Karpas-422 (cell line): ENCODE measurements around the gene SMIM3. TPM values are rescaled to one million over a fixed set of nuclear protein-coding genes. Genes with fewer than 3 reads are reported as not detected.
"Not testable (repeated sequence)": the region's sequence is repeated elsewhere in the genome, so short reads cannot be mapped to it uniquely, and the experiment has no call there.

ENCODE experiments used
- DNase-seq: peaks from one replicate; pipeline ENCODE4 v3.0.0-alpha.2; 2015
- H2AFZ ChIP-seq: fragments of 200-600 bp; sonication (generic); 2 replicates; pipeline ENCODE4 v1.6.1; 2014; ENCODE audit warnings: antibody characterized with exemption, low read length, mixed read lengths
- H3K27ac ChIP-seq: fragments of 200-600 bp; sonication (generic); 2 replicates; pipeline ENCODE4 v1.5.1; 2014; ENCODE audit warnings: mild to moderate bottlenecking, low read length, moderate library complexity
- H3K27me3 ChIP-seq: fragments of 200-600 bp; sonication (generic); 2 replicates; pipeline ENCODE4 v1.6.1; 2014; ENCODE audit warnings: low read length, mixed read lengths
- H3K36me3 ChIP-seq: fragments of 200-600 bp; sonication (generic); 2 replicates; pipeline ENCODE4 v1.6.1; 2014; ENCODE audit warnings: low read length, mixed read lengths; ENCODE audit not compliant: insufficient read depth
- H3K4me1 ChIP-seq: fragments of 200-600 bp; sonication (generic); 2 replicates; pipeline ENCODE4 v1.6.1; 2014; ENCODE audit warnings: mild to moderate bottlenecking, low read length, mixed read lengths
- H3K4me2 ChIP-seq: fragments of 200-600 bp; sonication (generic); 2 replicates; pipeline ENCODE4 v1.6.1; 2014; ENCODE audit warnings: low read length, low read depth, mild to moderate bottlenecking; ENCODE audit not compliant: poor library complexity, severe bottlenecking
- H3K4me3 ChIP-seq: fragments of 200-600 bp; sonication (generic); 2 replicates; pipeline ENCODE4 v1.5.1; 2014; ENCODE audit warnings: mild to moderate bottlenecking, antibody characterized with exemption, low read length, mixed read lengths
- H3K79me2 ChIP-seq: fragments of 200-600 bp; sonication (generic); 2 replicates; pipeline ENCODE4 v1.6.1; 2014; ENCODE audit warnings: mild to moderate bottlenecking, low read length, mixed read lengths
- H3K9ac ChIP-seq: fragments of 200-600 bp; sonication (generic); 2 replicates; pipeline ENCODE4 v1.6.0; 2014; ENCODE audit warnings: low read length
- H3K9me2 ChIP-seq: fragments of 200-600 bp; sonication (generic), shearing (Covaris generic); replicated peaks from 2 replicates; pipeline ENCODE4 v1.6.0; 2014; ENCODE audit warnings: mild to moderate bottlenecking, low read length, moderate library complexity; ENCODE audit not compliant: insufficient read depth
- H3K9me3 ChIP-seq: fragments of 300-700, 200-600 bp; sonication (generic); 2 replicates; pipeline ENCODE4 v1.6.1; 2014; ENCODE audit warnings: low read length, mixed read lengths
- H4K20me1 ChIP-seq: fragments of 200-600 bp; sonication (generic); 2 replicates; pipeline ENCODE4 v1.6.1; 2014; ENCODE audit warnings: mild to moderate bottlenecking, antibody characterized with exemption, low read length, low read depth; ENCODE audit not compliant: insufficient read depth
- total RNA-seq: library from RNA; depleted of rRNA; stranded (reverse); fragments of >200 nt; shearing (Covaris generic); gene quantifications from 2 replicates; pipeline ENCODE4 v1.2.3, GENCODE V29; 2014; ENCODE audit warnings: low replicate concordance

The SMIM3 gene
- total RNA-seq, 1 experiment from 2014 or later: not detected

DNA sequence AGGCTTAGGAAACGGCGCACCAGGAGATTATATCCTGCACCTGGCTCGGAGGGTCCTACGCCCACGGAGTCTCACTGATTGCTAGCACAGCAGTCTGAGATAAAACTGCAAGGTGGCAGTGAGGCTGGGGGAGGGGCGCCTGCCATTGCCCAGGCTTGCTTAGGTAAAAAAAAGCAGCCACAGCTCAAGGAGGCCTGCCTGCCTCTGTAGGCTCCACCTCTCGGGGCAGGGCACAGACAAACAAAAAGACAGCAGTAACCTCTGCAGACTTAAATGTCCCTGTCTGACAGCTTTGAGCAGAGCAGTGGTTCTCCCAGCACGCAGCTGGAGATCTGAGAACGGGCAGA, 35.4 kb upstream of the SMIM3 start:
- not testable (repeated sequence) for H3K4me3 ChIP-seq, DNase-seq, H2AFZ ChIP-seq, H3K27me3 ChIP-seq, H3K4me2 ChIP-seq, H3K9me2 ChIP-seq, H3K9me3 ChIP-seq, H4K20me1 ChIP-seq, H3K4me1 ChIP-seq, H3K9ac ChIP-seq, H3K27ac ChIP-seq
- Histone ChIP-seq H3K36me3 (peaks cover 25% of the 10 kb centered on the region), H3K79me2 (peaks cover 42% of the 10 kb centered on the region)

DNA sequence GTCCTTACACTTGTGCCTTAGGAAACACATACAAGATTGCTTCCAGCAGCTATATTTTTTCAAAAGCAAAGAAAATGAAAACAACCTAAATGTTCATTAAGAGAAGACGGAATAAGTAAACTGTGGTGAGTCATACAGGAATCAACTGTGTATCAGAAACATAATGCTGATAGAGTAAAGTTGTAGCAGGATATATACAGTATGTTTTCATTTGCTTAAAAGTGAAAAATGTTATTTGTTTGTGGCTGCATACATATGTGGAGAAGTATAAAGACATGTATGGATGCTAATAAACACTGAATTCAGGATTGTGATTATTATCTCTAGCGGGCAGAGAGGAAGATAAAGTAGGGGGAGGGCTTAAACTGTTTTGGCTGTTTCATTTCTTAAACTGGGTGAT, 28.1 kb upstream of the SMIM3 start:
- Histone ChIP-seq H3K9me3 (no peaks in the 10 kb centered on the region), H3K9ac (no peak overlapping the region), H2AFZ (no peak overlapping the region), H3K27me3 (no peaks in the 10 kb centered on the region), H4K20me1 (no peaks in the 10 kb centered on the region), H3K79me2 (peaks cover 61% of the 10 kb centered on the region), H3K9me2 (no peaks in the 10 kb centered on the region), H3K36me3 (peaks cover 54% of the 10 kb centered on the region), H3K4me1 (no peaks in the 10 kb centered on the region), H3K4me3 (no peak overlapping the region), H3K4me2 (no peak overlapping the region), H3K27ac (no peak overlapping the region)
- no peak for DNase-seq

DNA sequence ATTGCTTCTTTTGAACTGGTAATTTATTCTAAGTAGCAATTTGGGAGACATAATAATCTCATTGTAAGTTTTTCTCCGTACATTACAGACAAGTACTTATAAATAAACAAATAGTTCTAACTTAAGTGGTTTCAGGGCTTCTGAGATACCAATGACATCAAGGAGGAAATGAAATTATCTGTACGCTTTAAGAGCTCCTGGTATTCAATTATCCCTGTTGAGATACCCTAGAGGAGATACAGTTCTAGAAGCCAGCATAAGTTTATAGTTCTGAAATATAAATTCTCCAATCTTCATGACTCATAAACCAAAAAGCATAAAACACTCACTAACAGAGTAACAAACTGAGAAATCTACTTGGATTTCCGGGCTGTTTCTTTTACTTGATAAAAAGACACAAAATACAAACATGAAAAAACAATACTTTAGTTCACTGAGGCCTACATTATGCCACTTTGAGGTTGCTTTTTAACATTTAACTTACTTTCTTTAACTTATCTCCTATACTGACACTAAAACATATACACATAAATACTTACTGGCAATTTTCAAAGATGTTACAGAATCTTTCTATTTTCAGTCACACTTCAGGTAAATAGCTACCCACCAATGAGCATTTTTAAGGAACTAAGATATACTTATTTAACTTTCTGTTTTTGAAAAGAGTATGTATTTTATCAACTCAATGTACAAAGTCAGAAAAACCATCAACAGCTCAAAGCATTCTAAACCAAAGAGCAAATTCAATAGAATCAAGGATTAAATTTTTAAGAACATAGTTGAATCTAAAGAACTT, 27.3 kb upstream of the SMIM3 start:
- H3K36me3 ChIP-seq: peaks cover 59% of the 10 kb centered on the region
- H3K9me2 ChIP-seq: no peaks in the 10 kb centered on the region
- H3K4me2 ChIP-seq: no peak overlapping the region
- H3K9me3 ChIP-seq: no peaks in the 10 kb centered on the region
- no peak overlapping the region for H2AFZ ChIP-seq
- DNase-seq: no peak
- no peaks in the 10 kb centered on the region for H3K4me1 ChIP-seq
- H3K79me2 ChIP-seq: peaks cover 68% of the 10 kb centered on the region
- H4K20me1 ChIP-seq: no peaks in the 10 kb centered on the region
- no peak overlapping the region for H3K9ac ChIP-seq
- no peaks in the 10 kb centered on the region for H3K27me3 ChIP-seq
- no peak overlapping the region for H3K4me3 ChIP-seq
- H3K27ac ChIP-seq: no peak overlapping the region

DNA sequence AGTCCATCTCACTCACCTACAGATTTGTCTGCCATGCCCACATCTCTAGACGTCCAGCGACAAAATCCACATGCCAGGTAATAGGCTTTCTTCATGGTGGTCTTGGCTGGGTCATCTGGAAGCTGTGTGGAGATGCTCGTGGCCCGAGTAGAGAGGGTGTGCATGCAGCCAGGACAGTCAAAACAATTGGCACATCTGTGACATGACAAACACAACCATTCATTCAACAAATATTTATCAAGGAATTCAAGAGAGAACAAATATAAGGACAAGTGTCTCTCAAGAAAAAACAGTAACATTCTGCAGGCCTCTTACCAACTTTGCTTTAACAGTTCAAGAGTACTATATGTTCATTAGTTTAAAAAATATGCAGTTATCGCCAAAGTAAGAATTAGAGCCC, 25.1 kb upstream of the SMIM3 start:
- no peaks in the 10 kb centered on the region for H3K9me3 ChIP-seq
- peaks cover 88% of the 10 kb centered on the region for H3K79me2 ChIP-seq
- H3K9ac ChIP-seq: no peak overlapping the region
- H3K9me2 ChIP-seq: no peaks in the 10 kb centered on the region
- no peak overlapping the region for H3K4me2 ChIP-seq
- no peak for DNase-seq
- no peaks in the 10 kb centered on the region for H4K20me1 ChIP-seq
- H3K4me1 ChIP-seq: peaks cover 12% of the 10 kb centered on the region
- H3K4me3 ChIP-seq: no peak overlapping the region
- H3K36me3 ChIP-seq: peaks cover 62% of the 10 kb centered on the region
- no peak overlapping the region for H3K27ac ChIP-seq
- no peak overlapping the region for H2AFZ ChIP-seq
- H3K27me3 ChIP-seq: no peaks in the 10 kb centered on the region

DNA sequence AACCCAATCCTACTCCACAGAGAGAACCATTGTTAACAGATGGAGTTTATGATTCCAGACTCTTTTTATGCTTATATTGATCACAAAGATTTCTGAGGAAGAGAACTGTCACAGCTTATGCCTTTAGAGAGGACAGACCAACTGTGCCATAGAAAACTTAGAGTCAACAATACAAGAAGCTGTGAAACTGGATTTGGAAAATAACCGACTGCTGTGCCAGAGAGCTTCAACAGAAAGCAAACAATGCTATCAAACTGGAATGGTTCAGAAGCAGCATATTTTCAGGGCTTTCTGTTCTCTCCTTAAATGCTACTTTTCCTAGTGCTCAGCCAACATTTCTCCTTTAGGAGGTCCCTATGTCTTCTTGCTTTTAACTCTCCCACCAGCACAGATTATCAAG, 24.7 kb upstream of the SMIM3 start:
- peaks cover 61% of the 10 kb centered on the region for H3K36me3 ChIP-seq

DNA sequence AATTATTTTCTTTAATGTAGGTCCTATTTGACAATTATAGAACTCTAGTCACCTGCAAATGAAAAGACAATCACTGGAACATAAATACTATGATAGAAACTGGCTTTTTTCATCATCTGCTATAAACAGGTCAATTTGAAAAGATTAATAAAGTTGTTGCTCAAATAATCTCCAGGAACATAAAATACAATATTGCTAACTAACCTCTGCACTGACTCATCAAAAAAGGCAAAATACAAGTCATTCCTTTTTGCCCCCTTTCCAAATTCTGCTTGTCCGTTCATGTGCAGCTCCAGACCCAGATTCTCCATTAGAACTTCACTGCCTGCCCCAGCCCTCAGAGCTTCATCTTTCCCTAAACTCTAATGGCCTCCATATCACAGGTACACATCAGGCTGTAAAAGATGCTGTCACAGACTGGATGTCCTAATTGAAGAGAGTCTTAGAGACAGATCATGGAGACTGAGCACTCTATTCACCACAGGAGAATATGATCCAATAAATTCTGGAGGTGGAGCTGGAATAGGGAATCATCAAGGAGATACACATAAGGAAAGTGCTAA, 21.4 kb upstream of the SMIM3 start:
- peak overlapping the region; percentile 82 for H3K9ac ChIP-seq
- H3K9me3 ChIP-seq: no peaks in the 10 kb centered on the region
- H3K79me2 ChIP-seq: peaks cover 58% of the 10 kb centered on the region
- peak overlapping the region; percentile 93 for H3K4me3 ChIP-seq
- DNase-seq: no peak
- no peaks in the 10 kb centered on the region for H3K27me3 ChIP-seq
- no peak overlapping the region for H2AFZ ChIP-seq
- H3K27ac ChIP-seq: no peak overlapping the region
- no peaks in the 10 kb centered on the region for H3K9me2 ChIP-seq
- H3K4me2 ChIP-seq: peak overlapping the region; percentile 72
- peaks cover 30% of the 10 kb centered on the region for H3K36me3 ChIP-seq
- peaks cover 18% of the 10 kb centered on the region for H3K4me1 ChIP-seq
- no peaks in the 10 kb centered on the region for H4K20me1 ChIP-seq

More for the DNA sequence above, 24.7 kb upstream of the SMIM3 start:
- Histone ChIP-seq H3K9ac (no peak overlapping the region), H4K20me1 (no peaks in the 10 kb centered on the region), H3K4me3 (no peak overlapping the region), H3K9me3 (no peaks in the 10 kb centered on the region), H3K79me2 (peaks cover 87% of the 10 kb centered on the region), H2AFZ (no peak overlapping the region), H3K27me3 (no peaks in the 10 kb centered on the region), H3K9me2 (no peaks in the 10 kb centered on the region), H3K27ac (no peak overlapping the region), H3K4me2 (no peak overlapping the region), H3K4me1 (peaks cover 12% of the 10 kb centered on the region)
- DNase-seq: no peak

DNA sequence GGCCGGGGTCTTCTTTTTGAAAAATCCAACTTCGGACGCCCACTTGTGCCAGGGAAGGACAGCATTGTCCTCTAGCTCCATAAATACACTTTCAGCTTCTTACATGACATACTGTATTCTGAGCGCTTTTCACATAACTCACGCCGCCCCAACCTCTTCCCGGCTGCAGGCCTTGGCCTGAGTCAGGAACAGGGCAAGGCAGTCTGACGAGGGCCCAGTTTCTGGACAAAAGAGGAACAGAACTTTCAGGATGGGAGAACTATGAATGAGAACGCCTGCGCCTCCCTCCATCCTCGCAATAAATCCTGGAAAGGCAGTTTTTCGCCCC, 20.4 kb upstream of the SMIM3 start:
- Histone ChIP-seq H3K27ac (peak overlapping the region; percentile 63), H3K79me2 (peaks cover 51% of the 10 kb centered on the region), H2AFZ (peak overlapping the region; percentile 11; the same call in 1 of the 2 replicates), H3K4me2 (peak overlapping the region; percentile 72), H3K36me3 (peaks cover 24% of the 10 kb centered on the region), H3K9ac (peak overlapping the region; percentile 82), H3K9me2 (no peaks in the 10 kb centered on the region), H3K4me1 (peaks cover 18% of the 10 kb centered on the region), H3K4me3 (peak overlapping the region; percentile 93), H3K27me3 (no peaks in the 10 kb centered on the region), H4K20me1 (no peaks in the 10 kb centered on the region), H3K9me3 (no peaks in the 10 kb centered on the region)
- no peak for DNase-seq

DNA sequence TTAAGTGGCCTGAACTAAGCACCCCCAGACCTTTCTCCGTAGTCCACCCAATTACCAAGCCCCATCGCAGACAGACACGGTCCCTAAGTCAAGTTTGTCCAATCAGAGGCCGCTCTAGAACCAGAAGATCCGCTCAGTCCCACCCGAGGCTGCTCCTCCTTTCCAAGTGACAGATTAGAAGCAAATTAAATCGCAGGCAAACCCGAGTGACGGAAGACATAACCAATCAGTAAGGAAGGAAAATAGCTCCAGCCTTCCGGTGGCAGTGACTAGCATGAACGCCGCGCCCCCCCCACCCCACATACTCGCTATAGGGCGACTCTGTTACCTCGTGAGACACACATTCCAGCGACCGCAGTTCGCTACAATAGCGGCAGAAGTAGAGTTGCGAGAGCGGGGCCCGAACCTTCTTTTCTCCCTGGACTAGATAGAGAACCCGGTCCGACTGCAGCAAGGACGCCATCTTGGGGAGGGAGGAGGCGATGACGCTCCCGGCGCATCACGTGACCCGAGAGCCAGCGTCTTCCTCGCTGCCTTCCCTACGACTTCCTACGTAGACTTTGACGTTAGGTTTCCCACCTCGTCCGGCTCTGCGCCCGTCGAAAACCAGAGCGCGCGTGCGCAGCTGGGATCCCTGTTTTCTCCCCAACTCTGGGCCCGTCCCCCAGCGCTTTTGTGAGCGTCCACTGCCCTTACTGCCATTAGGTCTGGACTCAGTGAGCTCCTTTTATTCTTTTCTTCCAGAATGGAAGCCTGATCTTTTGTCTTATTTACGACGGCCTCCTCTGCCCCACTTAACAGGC, 19.8 kb upstream of the SMIM3 start, which contains the start of gene DCTN4:
TSS of gene DCTN4 (minus strand) at position 487 of the 803 bp plus-strand sequence. CDS start at position 463, 24 bp downstream.
- H3K9ac ChIP-seq: peak within 1 kb of the TSS; percentile 82
- peaks cover 18% of the 10 kb centered on the region; the same call in 1 of the 2 replicates for H3K36me3 ChIP-seq
- H4K20me1 ChIP-seq: no peaks in the 10 kb centered on the region
- peak within 1 kb of the TSS; percentile 77 for H2AFZ ChIP-seq
- H3K27me3 ChIP-seq: no peaks in the 10 kb centered on the region
- H3K27ac ChIP-seq: peak within 1 kb of the TSS; percentile 65
- no peaks in the 10 kb centered on the region for H3K9me3 ChIP-seq
- DNase-seq: peak; percentile 98
- H3K79me2 ChIP-seq: peaks cover 45% of the 10 kb centered on the region
- peak within 1 kb of the TSS; percentile 93 for H3K4me3 ChIP-seq
- H3K4me2 ChIP-seq: peak within 1 kb of the TSS; percentile 72
- H3K9me2 ChIP-seq: no peaks in the 10 kb centered on the region
- H3K4me1 ChIP-seq: peaks cover 18% of the 10 kb centered on the region
